ENCODE results near the gene ST8SIA6. TPM values are rescaled to one million over a fixed set of nuclear protein-coding genes. Genes with fewer than 3 reads are reported as not detected.
A peak's percentile ranks its signal among the peaks of the same experiment; 100 is the strongest.

ST8SIA6 gene
- total RNA-seq, 3 donors from 2014 or later (not counting 1 experiment from before 2014, with no cell fraction given), result 12.2 to 19.7 (median 12.5) TPM

- H3K36me3 ChIP-seq (ENCODE audit: control insufficient read depth, insufficient read depth, low read length), result no peaks in the 10 kb centered on the region
- H3K27ac ChIP-seq (ENCODE audit: low read length), result no peak overlapping the region
- no peaks in the 10 kb centered on the region for H3K9me3 ChIP-seq (ENCODE audit: control insufficient read depth, insufficient read depth, low read length)
- no peaks in the 10 kb centered on the region for H3K4me1 Mint-ChIP-seq
- no peak for TF ChIP-seq CTCF (IDR thresholded peaks at IDR 0.05)
- DNase-seq, result no peak
- no peaks in the 10 kb centered on the region for H3K27me3 Mint-ChIP-seq (ENCODE audit: low read depth in 2 of 2)
- H3K36me3 Mint-ChIP-seq, result no peaks in the 10 kb centered on the region
- intact Hi-C loops (cut with micrococcal nuclease), result no loop called here
- H3K4me3 ChIP-seq (ENCODE audit: low read length), result no peak overlapping the region
- no peak overlapping the region for H3K4me3 Mint-ChIP-seq
- WGBS (ENCODE audit: insufficient coverage), result 100% methylated on average over 1 of the region's 3 CpGs
- no peak overlapping the region for H3K27ac Mint-ChIP-seq
- H3K4me1 ChIP-seq (ENCODE audit: control insufficient read depth, insufficient read depth, low read length), result no peaks in the 10 kb centered on the region
- no peaks in the 10 kb centered on the region for H3K27me3 ChIP-seq (ENCODE audit: control insufficient read depth, insufficient read depth, low read length)
- ATAC-seq, result no peak
- no peaks in the 10 kb centered on the region for H3K9me3 Mint-ChIP-seq
These were observed 147.3 kb downstream of the ST8SIA6 start for GRCh38 chr10:17307123-17307522.

GRCh38 chr10:17292375-17292774 is 162.0 kb downstream of the ST8SIA6 start:
- H3K27ac Mint-ChIP-seq, result no peak overlapping the region
- no peak overlapping the region for H3K27ac ChIP-seq (ENCODE audit: low read length)
- H3K9me3 ChIP-seq (ENCODE audit: control insufficient read depth, insufficient read depth, low read length), result no peaks in the 10 kb centered on the region
- H3K4me1 Mint-ChIP-seq, result peaks cover 0 to 7% of the 10 kb centered on the region in 2 donors
- no peaks in the 10 kb centered on the region for H3K36me3 ChIP-seq (ENCODE audit: control insufficient read depth, insufficient read depth, low read length)
- H3K36me3 Mint-ChIP-seq, result no peaks in the 10 kb centered on the region
- 48% methylated on average over 3 of the region's 4 CpGs for WGBS (ENCODE audit: insufficient coverage)
- H3K4me3 Mint-ChIP-seq, result no peak overlapping the region
- H3K4me1 ChIP-seq (ENCODE audit: control insufficient read depth, insufficient read depth, low read length), result no peaks in the 10 kb centered on the region
- H3K9me3 Mint-ChIP-seq, result no peaks in the 10 kb centered on the region
- ATAC-seq (no peak), DNase-seq (no peak)
- no peak for TF ChIP-seq CTCF (IDR thresholded peaks at IDR 0.05)
- intact Hi-C loops (cut with micrococcal nuclease), result no loop called here
- H3K27me3 ChIP-seq (ENCODE audit: control insufficient read depth, insufficient read depth, low read length), result no peaks in the 10 kb centered on the region
- peaks cover 24 to 33% of the 10 kb centered on the region in 2 donors for H3K27me3 Mint-ChIP-seq (ENCODE audit: low read depth in 2 of 2)
- H3K4me3 ChIP-seq (ENCODE audit: low read length), result no peak overlapping the region

DNA sequence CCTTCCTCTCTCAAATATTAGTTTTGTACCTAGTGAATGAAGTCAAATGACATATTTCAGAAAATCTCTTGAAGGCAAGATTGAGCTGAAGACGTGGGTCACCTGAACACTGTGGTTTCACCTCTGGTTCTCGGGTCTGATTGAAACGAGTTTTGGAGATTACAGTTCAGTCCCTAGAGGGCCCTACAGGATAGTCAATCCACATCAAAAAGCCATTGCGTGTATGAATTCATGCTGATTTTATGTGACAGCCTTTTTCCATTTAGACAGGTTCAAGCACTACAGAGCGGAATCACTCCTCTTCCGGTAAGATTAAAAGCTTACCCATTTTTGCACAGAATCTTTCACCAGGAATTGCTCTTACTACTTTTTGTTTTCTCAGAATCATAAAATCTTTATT is 164.2 kb downstream of the ST8SIA6 start:
- Mint-ChIP-seq H3K36me3 (no peaks in the 10 kb centered on the region), H3K27ac (no peak overlapping the region), H3K4me1 (peaks cover 0 to 7% of the 10 kb centered on the region in 2 donors), H3K27me3 (ENCODE audit: low read depth in 2 of 2) (peaks cover 29 to 46% of the 10 kb centered on the region in 2 donors), H3K9me3 (no peaks in the 10 kb centered on the region), H3K4me3 (no peak overlapping the region)
- no peak overlapping the region for H3K27ac ChIP-seq (ENCODE audit: low read length)
- H3K9me3 ChIP-seq (ENCODE audit: control insufficient read depth, insufficient read depth, low read length), result no peaks in the 10 kb centered on the region
- H3K4me3 ChIP-seq (ENCODE audit: low read length), result no peak overlapping the region
- H3K4me1 ChIP-seq (ENCODE audit: control insufficient read depth, insufficient read depth, low read length), result no peaks in the 10 kb centered on the region
- intact Hi-C loops (cut with micrococcal nuclease), result loop anchor here (1.0 kb wide), 1 partner anchor 309 kb away; no protein-coding TSS in a partner anchor
- peak; percentile 22 for TF ChIP-seq CTCF (IDR thresholded peaks at IDR 0.05)
- DNase-seq (peak in 1 of 2 donors; percentile 55), ATAC-seq (peak in 2 of 3 donors; percentile 49 to 54)
- no peaks in the 10 kb centered on the region for H3K27me3 ChIP-seq (ENCODE audit: control insufficient read depth, insufficient read depth, low read length)
- WGBS (ENCODE audit: insufficient coverage), result 20% methylated on average over 6 of the region's 6 CpGs
- no peaks in the 10 kb centered on the region for H3K36me3 ChIP-seq (ENCODE audit: control insufficient read depth, insufficient read depth, low read length)

DNA sequence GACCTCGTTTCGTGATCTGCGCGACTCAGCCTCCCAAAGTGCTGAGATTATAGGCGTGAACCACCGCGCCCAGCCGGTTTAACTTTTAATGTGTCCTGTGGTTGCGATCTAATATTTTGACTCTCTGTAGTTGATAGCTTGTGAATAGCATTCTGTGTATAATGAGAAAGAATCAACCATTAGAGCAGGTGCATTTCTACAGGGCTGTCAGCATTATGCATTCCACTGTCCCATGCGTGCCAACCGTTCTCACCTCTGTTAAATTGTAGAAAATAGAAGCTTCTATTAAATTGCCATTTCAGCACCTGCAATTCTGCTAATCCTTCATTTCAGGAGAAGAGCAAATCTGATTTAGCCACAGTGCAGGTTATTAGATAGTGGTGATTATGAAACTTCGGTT is 164.6 kb downstream of the ST8SIA6 start:
- no peak for ATAC-seq
- H3K27me3 ChIP-seq (ENCODE audit: control insufficient read depth, insufficient read depth, low read length), result no peaks in the 10 kb centered on the region
- no peaks in the 10 kb centered on the region for H3K36me3 ChIP-seq (ENCODE audit: control insufficient read depth, insufficient read depth, low read length)
- no peaks in the 10 kb centered on the region for H3K9me3 Mint-ChIP-seq
- peaks cover 0 to 7% of the 10 kb centered on the region in 2 donors for H3K4me1 Mint-ChIP-seq
- H3K27ac Mint-ChIP-seq, result no peak overlapping the region
- peaks cover 29 to 46% of the 10 kb centered on the region in 2 donors for H3K27me3 Mint-ChIP-seq (ENCODE audit: low read depth in 2 of 2)
- no peak overlapping the region for H3K4me3 Mint-ChIP-seq
- no peaks in the 10 kb centered on the region for H3K36me3 Mint-ChIP-seq
- H3K4me3 ChIP-seq (ENCODE audit: low read length), result no peak overlapping the region
- DNase-seq, result no peak
- H3K27ac ChIP-seq (ENCODE audit: low read length), result no peak overlapping the region
- TF ChIP-seq CTCF (IDR thresholded peaks at IDR 0.05), result no peak
- H3K9me3 ChIP-seq (ENCODE audit: control insufficient read depth, insufficient read depth, low read length), result no peaks in the 10 kb centered on the region
- intact Hi-C loops (cut with micrococcal nuclease), result loop anchor here (1.0 kb wide), 1 partner anchor 310 kb away; no protein-coding TSS in a partner anchor
- WGBS (ENCODE audit: insufficient coverage), result 97% methylated on average over 10 of the region's 12 CpGs
- no peaks in the 10 kb centered on the region for H3K4me1 ChIP-seq (ENCODE audit: control insufficient read depth, insufficient read depth, low read length)

Measured in natural killer cell (primary cell).